ENCODE measurements around the gene R3HDM4.

R3HDM4 gene

GRCh38 chr19:899336-900042 lies 13.5 kb downstream of the R3HDM4 start:
- TF ChIP-seq SIN3A (IDR thresholded peaks at IDR 0.05; ENCODE audit: borderline replicate concordance, insufficient read depth, low read length) (no peak), POLR2AphosphoS5 (IDR thresholded peaks at IDR 0.05; ENCODE audit: low read depth, low read length) (no peak), FOXP2 (optimal IDR thresholded peaks at IDR 0.05; ENCODE audit: borderline replicate concordance, extremely low read depth, extremely low read length, insufficient read depth) (no peak), TAF1 (IDR thresholded peaks at IDR 0.05; ENCODE audit: borderline replicate concordance, insufficient read depth, low read length) (no peak)

GRCh38 chr19:898663-899062 lies 14.4 kb downstream of the R3HDM4 start:
- TF ChIP-seq REST (IDR thresholded peaks at IDR 0.05; ENCODE audit: insufficient read depth in 1 of 2, low read depth in 2 of 2, low read length in 2 of 2) (no peak), POLR2AphosphoS5 (IDR thresholded peaks at IDR 0.05; ENCODE audit: low read depth, low read length) (no peak), SIN3A (IDR thresholded peaks at IDR 0.05; ENCODE audit: borderline replicate concordance, insufficient read depth, low read length) (no peak), FOXP2 (optimal IDR thresholded peaks at IDR 0.05; ENCODE audit: borderline replicate concordance, extremely low read depth, extremely low read length, insufficient read depth) (no peak), TAF1 (IDR thresholded peaks at IDR 0.05; ENCODE audit: borderline replicate concordance, insufficient read depth, low read length) (no peak)

GRCh38 chr19:897442-898039 lies 15.5 kb downstream of the R3HDM4 start:
- no peak for TF ChIP-seq TAF1 (IDR thresholded peaks at IDR 0.05; ENCODE audit: borderline replicate concordance, insufficient read depth, low read length)
- no peak for TF ChIP-seq FOXP2 (optimal IDR thresholded peaks at IDR 0.05; ENCODE audit: borderline replicate concordance, extremely low read depth, extremely low read length, insufficient read depth)
- TF ChIP-seq POLR2AphosphoS5 (IDR thresholded peaks at IDR 0.05; ENCODE audit: low read depth, low read length): no peak
- no peak for TF ChIP-seq REST (IDR thresholded peaks at IDR 0.05; ENCODE audit: insufficient read depth in 1 of 2, low read depth in 2 of 2, low read length in 2 of 2)
- no peak for TF ChIP-seq SIN3A (IDR thresholded peaks at IDR 0.05; ENCODE audit: borderline replicate concordance, insufficient read depth, low read length)

GRCh38 chr19:896999-897398 lies 16.0 kb downstream of the R3HDM4 start:
- TF ChIP-seq FOXP2 (optimal IDR thresholded peaks at IDR 0.05; ENCODE audit: borderline replicate concordance, extremely low read depth, extremely low read length, insufficient read depth): no peak
- TF ChIP-seq TAF1 (IDR thresholded peaks at IDR 0.05; ENCODE audit: borderline replicate concordance, insufficient read depth, low read length): no peak
- TF ChIP-seq REST (IDR thresholded peaks at IDR 0.05; ENCODE audit: insufficient read depth in 1 of 2, low read depth in 2 of 2, low read length in 2 of 2): no peak
- TF ChIP-seq POLR2AphosphoS5 (IDR thresholded peaks at IDR 0.05; ENCODE audit: low read depth, low read length): no peak
- no peak for TF ChIP-seq SIN3A (IDR thresholded peaks at IDR 0.05; ENCODE audit: borderline replicate concordance, insufficient read depth, low read length)

- TF ChIP-seq REST (IDR thresholded peaks at IDR 0.05; ENCODE audit: insufficient read depth in 1 of 2, low read depth in 2 of 2, low read length in 2 of 2) (no peak), POLR2AphosphoS5 (IDR thresholded peaks at IDR 0.05; ENCODE audit: low read depth, low read length) (no peak), SIN3A (IDR thresholded peaks at IDR 0.05; ENCODE audit: borderline replicate concordance, insufficient read depth, low read length) (no peak), FOXP2 (optimal IDR thresholded peaks at IDR 0.05; ENCODE audit: borderline replicate concordance, extremely low read depth, extremely low read length, insufficient read depth) (no peak), TAF1 (IDR thresholded peaks at IDR 0.05; ENCODE audit: borderline replicate concordance, insufficient read depth, low read length) (no peak)
These were observed 16.6 kb downstream of the R3HDM4 start for GRCh38 chr19:896434-896833.
